Activated CD4-positive, alpha-beta T cell treated with anti-CD3 and anti-CD28 coated beads, Interleukin-2, amount 50 U/mL, for 24 hours (primary cell): ENCODE results near the gene MIDN.

Experiments
- DNase-seq, 2 donors: peaks; one replicate each; pipeline ENCODE4 v3.0.0-alpha.2; 2020; ENCODE audit warnings: low read depth in 1 of 2, low spot score in 1 of 2

MIDN gene

GRCh38 chr19:1280636-1281568 is 32.5 kb downstream of the MIDN start:
- no peak for DNase-seq

- DNase-seq = no peak
These were observed 33.3 kb downstream of the MIDN start for GRCh38 chr19:1281569-1282287.

- DNase-seq = no peak
These were observed 34.3 kb downstream of the MIDN start for GRCh38 chr19:1282588-1283206.

GRCh38 chr19:1283207-1283916 is 35.0 kb downstream of the MIDN start:
- no peak for DNase-seq

GRCh38 chr19:1283917-1284292 is 35.5 kb downstream of the MIDN start:
- no peak for DNase-seq

- DNase-seq = no peak
These were observed 36.1 kb downstream of the MIDN start for GRCh38 chr19:1284293-1284978.

- no peak for DNase-seq
These were observed 36.8 kb downstream of the MIDN start for GRCh38 chr19:1284979-1285736.

GRCh38 chr19:1285737-1286360 is 37.5 kb downstream of the MIDN start, which contains the start of gene EFNA2:
Gene EFNA2 (plus strand): TSS chr19:1285873. CDS start chr19:1286169, 296 bp downstream.
- DNase-seq = no peak

GRCh38 chr19:1286487-1287353 is 38.3 kb downstream of the MIDN start:
- DNase-seq = no peak

- no peak for DNase-seq
These were observed 39.2 kb downstream of the MIDN start for GRCh38 chr19:1287354-1288225.

- DNase-seq = no peak
These were observed 39.8 kb downstream of the MIDN start for GRCh38 chr19:1288226-1288612.

- no peak for DNase-seq
These were observed 40.7 kb downstream of the MIDN start for GRCh38 chr19:1288833-1289685.

GRCh38 chr19:1289686-1290025 is 41.3 kb downstream of the MIDN start:
- DNase-seq = no peak

- DNase-seq = no peak
These were observed 41.9 kb downstream of the MIDN start for GRCh38 chr19:1290196-1290702.

GRCh38 chr19:1290703-1291651 is 42.6 kb downstream of the MIDN start:
- no peak for DNase-seq
